GM13976 (cell line): ENCODE measurements around the gene SPOP.

Experiments used
- DNase-seq: peaks from one replicate; pipeline ENCODE4 v3.0.0; 2012; ENCODE audit warnings: low spot score
- in situ Hi-C: fragments of 300-500 bp; cut with MboI; formaldehyde crosslinking; loops from one replicate; pipeline ENCODE4 v1.12.0; 2022; ENCODE audit warnings: low sequenced_read_pairs, mixed read lengths, inconsistent platforms; ENCODE audit not compliant: unreplicated experiment
- TF ChIP-seq, protein P1 (sequence below): IDR thresholded peaks from 2 replicates; pipeline ENCODE4 v1.5.1; 2012; ENCODE audit warnings: borderline replicate concordance, mild to moderate bottlenecking; ENCODE audit not compliant: insufficient read depth; ENCODE audit errors: extremely low read depth, missing control alignments, control extremely low read depth

The SPOP gene

DNA sequence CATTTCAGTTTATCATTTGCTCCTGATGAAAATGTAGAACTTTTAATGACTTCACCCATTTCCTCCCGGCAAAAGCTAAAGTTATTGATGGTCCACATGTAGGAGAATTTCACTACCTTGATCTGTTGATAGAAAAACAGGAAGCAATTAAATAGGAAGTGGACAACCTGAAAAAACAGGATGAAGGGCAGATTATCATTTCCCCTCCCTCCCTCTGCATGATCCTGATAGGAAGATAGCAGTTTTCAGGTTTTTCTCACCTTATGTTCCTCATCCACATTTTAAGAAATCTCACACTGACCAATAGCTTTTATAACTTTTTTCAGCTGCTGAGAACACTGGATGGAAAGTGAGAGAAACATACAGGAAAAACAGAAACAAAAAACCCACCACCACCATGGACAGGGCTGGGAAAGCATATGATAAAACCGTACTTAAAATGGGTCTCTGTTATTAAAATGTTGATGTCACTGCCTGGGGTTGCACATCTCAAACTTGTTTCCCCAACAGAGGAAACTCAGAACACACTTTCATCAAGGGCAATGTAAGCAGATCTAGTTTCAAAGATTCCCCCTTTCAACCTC lies 55.9 kb downstream of the SPOP start:
- TF ChIP-seq, protein P1, sequence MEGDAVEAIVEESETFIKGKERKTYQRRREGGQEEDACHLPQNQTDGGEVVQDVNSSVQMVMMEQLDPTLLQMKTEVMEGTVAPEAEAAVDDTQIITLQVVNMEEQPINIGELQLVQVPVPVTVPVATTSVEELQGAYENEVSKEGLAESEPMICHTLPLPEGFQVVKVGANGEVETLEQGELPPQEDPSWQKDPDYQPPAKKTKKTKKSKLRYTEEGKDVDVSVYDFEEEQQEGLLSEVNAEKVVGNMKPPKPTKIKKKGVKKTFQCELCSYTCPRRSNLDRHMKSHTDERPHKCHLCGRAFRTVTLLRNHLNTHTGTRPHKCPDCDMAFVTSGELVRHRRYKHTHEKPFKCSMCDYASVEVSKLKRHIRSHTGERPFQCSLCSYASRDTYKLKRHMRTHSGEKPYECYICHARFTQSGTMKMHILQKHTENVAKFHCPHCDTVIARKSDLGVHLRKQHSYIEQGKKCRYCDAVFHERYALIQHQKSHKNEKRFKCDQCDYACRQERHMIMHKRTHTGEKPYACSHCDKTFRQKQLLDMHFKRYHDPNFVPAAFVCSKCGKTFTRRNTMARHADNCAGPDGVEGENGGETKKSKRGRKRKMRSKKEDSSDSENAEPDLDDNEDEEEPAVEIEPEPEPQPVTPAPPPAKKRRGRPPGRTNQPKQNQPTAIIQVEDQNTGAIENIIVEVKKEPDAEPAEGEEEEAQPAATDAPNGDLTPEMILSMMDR = no peak
- in situ Hi-C loops = no loop called here
- no peak for DNase-seq

DNA sequence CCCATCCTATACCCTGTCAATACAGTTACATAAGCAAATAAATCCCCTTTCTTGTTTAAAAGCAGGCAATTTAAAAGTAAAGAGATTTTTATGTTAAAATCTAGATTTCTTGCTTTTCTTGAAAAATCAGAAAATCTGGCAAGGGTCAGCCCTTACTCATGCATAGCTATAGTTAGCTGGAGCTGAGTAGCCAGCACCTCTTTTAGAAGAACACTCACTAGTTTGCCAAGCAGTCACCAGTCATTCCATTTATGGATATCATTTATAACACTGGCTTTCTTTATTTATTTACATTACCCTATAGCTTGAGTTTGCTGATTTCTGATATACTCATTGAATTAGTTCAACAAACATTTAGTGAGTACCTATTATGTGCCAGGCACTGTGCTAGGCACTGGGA lies 56.5 kb downstream of the SPOP start:
- DNase-seq = no peak
- in situ Hi-C loops = no loop called here
- TF ChIP-seq, protein P1 = no peak

DNA sequence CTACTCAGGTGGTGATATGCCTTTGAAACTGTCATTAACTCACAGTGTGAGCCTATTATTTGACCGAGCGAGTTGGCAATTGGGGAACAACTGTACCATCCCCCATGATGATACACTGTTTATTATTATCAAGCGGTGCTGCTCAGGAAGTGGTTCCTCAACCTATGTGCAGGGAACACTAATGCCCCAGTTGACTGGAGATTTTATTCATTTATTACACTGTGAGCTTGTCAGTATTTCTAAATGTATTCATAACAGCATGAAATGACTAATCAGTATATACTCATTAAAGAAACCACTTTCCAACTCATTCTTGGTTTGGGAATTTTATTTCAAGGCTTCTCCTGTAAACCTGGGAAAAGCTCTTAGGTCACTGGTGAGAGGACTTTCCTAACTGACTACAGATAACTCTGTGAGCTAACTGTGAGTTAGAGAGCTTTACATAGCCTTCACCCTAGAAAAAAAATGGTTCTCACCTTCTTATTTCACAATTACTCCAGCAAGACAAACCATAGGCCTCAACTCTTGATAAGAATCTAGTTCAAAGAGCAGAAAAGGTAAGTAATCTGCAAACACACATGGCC lies 59.8 kb downstream of the SPOP start:
- no peak for DNase-seq
- in situ Hi-C loops = no loop called here
- TF ChIP-seq, protein P1 = no peak

DNA sequence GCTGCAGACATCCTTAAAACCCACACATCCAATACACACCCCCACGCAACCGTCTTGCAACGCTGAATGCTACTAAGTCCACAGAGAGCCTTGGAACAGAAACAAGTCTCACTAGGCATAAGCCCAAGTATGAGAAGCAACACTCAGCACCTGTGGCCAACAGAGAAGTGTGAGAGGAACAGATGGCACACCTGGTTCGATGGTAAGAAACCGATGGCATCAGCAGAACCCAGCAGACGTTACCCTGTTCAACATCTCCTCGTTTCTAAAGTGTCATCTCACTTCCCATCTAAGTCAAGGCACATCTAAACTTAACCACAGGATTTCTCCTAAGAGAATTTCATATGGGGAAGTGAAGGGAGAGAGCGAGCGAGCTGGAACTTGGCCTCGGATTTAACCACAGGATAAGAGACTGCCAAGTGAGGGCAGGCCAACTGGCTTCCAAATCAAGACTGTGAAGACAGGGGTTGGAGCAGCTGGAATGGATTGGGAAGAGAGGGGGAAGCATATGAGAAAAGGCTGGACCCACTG lies 61.2 kb downstream of the SPOP start:
- in situ Hi-C loops = no loop called here
- no peak for DNase-seq
- TF ChIP-seq, protein P1 = no peak

DNA sequence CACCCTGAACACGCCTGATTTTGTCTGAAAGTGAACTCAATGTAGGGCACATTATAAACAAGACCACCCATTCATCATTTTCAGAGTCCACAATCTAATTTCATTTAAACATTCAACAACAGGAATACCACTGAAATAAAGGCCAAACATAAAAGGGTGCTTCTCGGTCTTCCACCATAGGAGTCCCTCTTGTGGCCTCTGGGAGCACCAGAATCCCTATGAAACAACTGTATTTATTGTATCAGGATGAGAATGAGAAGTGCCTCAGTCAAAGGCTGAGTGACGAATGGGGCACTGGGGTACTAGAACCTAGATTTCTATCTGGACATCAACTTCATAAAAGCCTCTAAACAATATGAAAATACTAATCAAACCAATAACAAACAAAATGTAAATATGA lies 61.8 kb downstream of the SPOP start:
- DNase-seq = no peak
- in situ Hi-C loops = no loop called here
- TF ChIP-seq, protein P1 = no peak

DNA sequence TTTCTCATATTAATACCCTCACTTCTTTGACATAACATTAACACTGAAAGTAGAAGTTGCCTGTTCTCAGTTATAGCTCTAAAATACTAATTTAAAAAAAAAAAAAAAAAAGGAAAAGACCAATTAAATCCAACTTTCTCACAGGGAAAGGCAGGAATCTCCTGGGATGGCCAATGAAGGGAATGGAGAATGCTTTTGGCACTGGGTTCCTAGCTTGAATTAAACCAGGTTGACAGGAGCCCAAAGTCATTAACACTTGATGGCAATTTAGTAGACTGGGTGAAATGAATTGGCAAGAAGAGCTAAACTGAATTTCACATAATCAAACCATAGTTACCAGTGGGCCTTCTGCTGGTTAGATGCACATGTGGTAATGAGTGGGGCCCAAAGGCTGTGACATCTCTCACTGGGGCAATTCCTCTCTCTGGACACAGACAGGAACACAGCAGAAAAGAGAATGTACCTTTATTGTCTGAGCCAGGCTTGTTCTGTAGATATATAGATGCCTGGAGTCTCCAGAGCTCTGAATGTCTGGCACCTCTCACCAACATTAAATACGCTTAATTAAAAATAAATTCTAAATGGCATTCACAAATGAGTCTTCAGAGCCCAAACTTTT lies 64.6 kb downstream of the SPOP start:
- in situ Hi-C loops = no loop called here
- TF ChIP-seq, protein P1 = no peak

DNA sequence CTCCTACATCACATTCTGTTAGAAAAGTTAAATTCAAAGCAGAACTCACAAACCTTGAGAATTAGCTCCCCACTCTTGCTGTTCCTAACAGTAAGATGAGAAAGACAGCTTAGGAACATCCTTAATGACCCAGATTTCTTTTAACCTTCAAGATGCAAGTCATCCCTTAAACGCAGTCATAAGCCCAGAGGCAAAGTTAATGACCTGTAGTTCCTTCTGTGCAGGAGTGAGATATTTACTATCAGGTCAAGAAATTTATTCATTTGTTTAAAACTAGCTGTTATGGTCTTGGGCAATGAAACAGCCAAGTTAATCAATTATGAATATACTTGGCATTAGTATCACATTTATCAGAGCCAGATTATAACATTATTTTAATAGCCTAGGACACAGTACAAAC lies 65.2 kb downstream of the SPOP start:
- in situ Hi-C loops = no loop called here
- no peak for DNase-seq
- TF ChIP-seq, protein P1 = no peak

More for the DNA sequence above, 64.6 kb downstream of the SPOP start:
- no peak for DNase-seq
